CD4-positive, alpha-beta T cell (primary cell): ENCODE results near the gene GALNTL6. TPM values are rescaled to one million over a fixed set of nuclear protein-coding genes. Genes with fewer than 3 reads are reported as not detected.
"Not testable (repeated sequence)": the region's sequence is repeated elsewhere in the genome, so short reads cannot be mapped to it uniquely, and the experiment has no call there.

Source experiments
- ATAC-seq: fragments of 200-7000 bp; cut with Tn5 transposase; one replicate; pipeline ENCODE4 v1.10.0; 2022; ENCODE audit warnings: mild to moderate bottlenecking; ENCODE audit not compliant: poor library complexity
- CTCF ChIA-PET: fragments of 350-600 bp; sonication (Branson Sonifier 250); formaldehyde crosslinking; loops from one replicate; lab custom pipeline; 2021; ENCODE audit warnings: antibody characterized with exemption, inconsistent platforms; lab: Charles Lee
- POLR2A ChIA-PET: fragments of 350-600 bp; sonication (Branson Sonifier 250); formaldehyde crosslinking; loops from one replicate; lab custom pipeline; 2021; ENCODE audit warnings: antibody characterized with exemption, inconsistent platforms; lab: Charles Lee
- DNase-seq, 14 experiments: peaks; one replicate each; pipeline ENCODE4 v3.0.0-alpha.2; 2013 to 2020; ENCODE audit warnings: mixed read lengths in 2 of 14
- H3K27ac ChIP-seq, 2 donors: one replicate each; pipeline versions ENCODE4 v1.5.1 to v1.7.0; 2013; ENCODE audit warnings: low read length in 2 of 2, low read depth in 1 of 2, mild to moderate bottlenecking in 1 of 2
- H3K27me3 ChIP-seq, 2 experiments: 1 replicate in 1 of 2; 2 replicates in 1 of 2; pipeline versions ENCODE4 v1.6.1 to v1.7.0; 2013; ENCODE audit warnings: low read length in 2 of 2, control low read depth in 1 of 2, mild to moderate bottlenecking in 1 of 2, moderate library complexity in 1 of 2; ENCODE audit not compliant: insufficient read depth in 2 of 2, control insufficient read depth in 1 of 2
- H3K36me3 ChIP-seq: one replicate; pipeline ENCODE4 v1.6.1; 2013; ENCODE audit warnings: low read length, control low read depth; ENCODE audit not compliant: insufficient read depth
- H3K4me1 ChIP-seq: one replicate; pipeline ENCODE4 v1.6.1; 2013; ENCODE audit warnings: low read length, control low read depth; ENCODE audit not compliant: insufficient read depth
- H3K4me3 ChIP-seq: one replicate; pipeline ENCODE4 v1.5.1; 2013; ENCODE audit warnings: mild to moderate bottlenecking, low read length, moderate library complexity
- H3K9me3 ChIP-seq, 2 experiments: 1 replicate in 1 of 2; 2 replicates in 1 of 2; pipeline versions ENCODE4 v1.6.1 to v1.7.0; 2013; ENCODE audit warnings: low read length in 2 of 2, mild to moderate bottlenecking in 2 of 2, control low read depth in 1 of 2, moderate library complexity in 1 of 2; ENCODE audit not compliant: control insufficient read depth in 1 of 2, insufficient read depth in 1 of 2
- H3K27ac Mint-ChIP-seq: one replicate; pipeline ENCODE4 v1.8.0; 2020; ENCODE audit warnings: mixed read lengths
- H3K27me3 Mint-ChIP-seq: one replicate; pipeline ENCODE4 v1.8.0; 2021; ENCODE audit warnings: mixed read lengths
- H3K36me3 Mint-ChIP-seq: one replicate; pipeline ENCODE4 v1.8.0; 2021; ENCODE audit warnings: low read depth, mixed read lengths
- H3K4me1 Mint-ChIP-seq: one replicate; pipeline ENCODE4 v1.8.0; 2021; ENCODE audit warnings: low read depth, mixed read lengths
- H3K4me3 Mint-ChIP-seq: one replicate; pipeline ENCODE4 v1.8.0; 2020; ENCODE audit warnings: mild to moderate bottlenecking, mixed read lengths
- H3K9me3 Mint-ChIP-seq: one replicate; pipeline ENCODE4 v1.8.0; 2020; ENCODE audit warnings: mixed read lengths
- CTCF ChIP-seq: fragments of 200-600 bp; IDR thresholded peaks from one replicate; pipeline ENCODE4 v1.8.0; 2022; ENCODE audit warnings: antibody characterized with exemption, mild to moderate bottlenecking
- intact Hi-C, 2 experiments: fragments of 100-400 bp; cut with DNase I in 1 of 2; cut with micrococcal nuclease in 1 of 2; formaldehyde crosslinking; loops; one replicate each; pipeline versions ENCODE4 v1.15.1 to v1.9.0; 2023 to 2025; cut with DNase I, micrococcal nuclease
- total RNA-seq, 174 experiments: library from RNA in 2 of 174; stranded (reverse) in 2 of 174; gene quantifications; one replicate each; pipeline ENCODE4 v1.2.3 and lab custom pipeline; 2021 to 2026

Gene GALNTL6
- total RNA-seq, 2 experiments from 2014 or later, result not detected

DNA sequence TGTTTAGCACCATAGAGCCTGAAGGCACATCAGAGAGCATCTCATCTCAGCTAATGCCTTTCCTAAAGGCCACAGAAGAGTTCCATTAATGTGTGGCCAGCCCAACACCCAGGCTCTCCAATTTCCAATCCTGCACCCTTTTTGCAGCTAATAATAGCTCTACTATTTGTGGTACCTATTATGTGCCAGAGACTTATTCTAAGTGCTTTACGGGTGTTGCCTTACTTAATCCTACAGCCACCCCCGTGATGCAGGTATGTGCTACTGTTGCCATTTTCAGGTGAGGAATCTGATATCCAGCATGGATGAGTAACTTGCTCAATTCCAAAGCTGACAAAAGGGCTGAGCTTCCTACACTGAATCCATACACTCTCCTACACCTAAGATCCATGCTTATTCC lies 1137.8 kb downstream of the GALNTL6 start:
- Mint-ChIP-seq H3K4me3 (no peak overlapping the region), H3K36me3 (no peaks in the 10 kb centered on the region), H3K9me3 (no peaks in the 10 kb centered on the region), H3K4me1 (no peaks in the 10 kb centered on the region), H3K27ac (no peak overlapping the region), H3K27me3 (no peaks in the 10 kb centered on the region)
- ATAC-seq (no peak), DNase-seq (no peak)
- no peak overlapping the region for H3K4me3 ChIP-seq
- CTCF ChIA-PET, result no interaction called here
- H3K27me3 ChIP-seq, result no peaks in the 10 kb centered on the region
- no peaks in the 10 kb centered on the region for H3K4me1 ChIP-seq
- TF ChIP-seq CTCF, result no peak
- H3K9me3 ChIP-seq, result no peaks in the 10 kb centered on the region
- no peaks in the 10 kb centered on the region for H3K36me3 ChIP-seq
- intact Hi-C loops, result no loop called here
- POLR2A ChIA-PET, result no interaction called here
- no peak overlapping the region for H3K27ac ChIP-seq

GRCh38 chr4:172951679-172952451 lies 1138.7 kb downstream of the GALNTL6 start:
- Mint-ChIP-seq H3K4me3 (no peak overlapping the region), H3K27me3 (no peaks in the 10 kb centered on the region), H3K27ac (no peak overlapping the region), H3K36me3 (no peaks in the 10 kb centered on the region), H3K9me3 (no peaks in the 10 kb centered on the region), H3K4me1 (no peaks in the 10 kb centered on the region)
- Histone ChIP-seq H3K27ac (no peak overlapping the region), H3K9me3 (no peaks in the 10 kb centered on the region), H3K27me3 (no peaks in the 10 kb centered on the region), H3K4me3 (no peak overlapping the region), H3K36me3 (no peaks in the 10 kb centered on the region), H3K4me1 (no peaks in the 10 kb centered on the region)
- ChIA-PET POLR2A (no interaction called here), CTCF (no interaction called here)
- no peak for TF ChIP-seq CTCF
- DNase-seq (no peak), ATAC-seq (no peak)
- intact Hi-C loops, result no loop called here

DNA sequence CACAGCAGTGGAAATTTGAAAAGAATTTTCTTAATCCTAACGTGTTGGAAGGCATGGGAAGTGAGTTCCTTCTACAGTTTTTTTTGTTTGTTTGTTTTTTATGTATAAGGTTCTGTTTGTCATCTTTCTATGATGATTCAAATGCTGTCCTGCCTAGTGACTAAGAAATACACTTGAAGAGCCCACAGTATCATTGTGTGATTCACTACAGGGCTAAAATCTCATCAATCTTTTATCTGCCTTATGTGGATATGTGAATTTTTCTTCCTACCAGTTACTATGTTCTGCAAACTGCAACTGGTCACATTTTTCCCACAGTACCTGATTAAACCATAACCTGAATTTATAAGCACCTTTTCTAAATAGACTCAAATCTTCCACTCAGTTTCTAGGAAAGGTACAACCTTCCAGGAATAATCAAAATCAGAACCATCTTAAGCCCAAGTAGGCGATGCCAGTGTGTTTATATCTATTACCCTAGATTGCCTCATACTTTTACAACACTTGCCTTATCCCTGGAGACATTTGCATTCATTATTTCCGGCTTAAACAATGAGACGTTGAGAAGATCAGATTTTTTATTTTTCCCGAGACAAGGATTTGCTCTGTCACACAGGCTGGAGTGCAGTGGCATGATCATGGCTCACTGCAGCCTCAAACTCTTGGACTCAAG lies 1140.8 kb downstream of the GALNTL6 start:
- H3K36me3 ChIP-seq, result no peaks in the 10 kb centered on the region
- DNase-seq, result no peak
- Mint-ChIP-seq H3K9me3 (no peaks in the 10 kb centered on the region), H3K4me3 (no peak overlapping the region), H3K27ac (no peak overlapping the region), H3K27me3 (no peaks in the 10 kb centered on the region), H3K36me3 (no peaks in the 10 kb centered on the region), H3K4me1 (no peaks in the 10 kb centered on the region)
- no peak for ATAC-seq
- no peaks in the 10 kb centered on the region for H3K9me3 ChIP-seq
- TF ChIP-seq CTCF, result no peak
- no peak overlapping the region for H3K4me3 ChIP-seq
- H3K27ac ChIP-seq, result no peak overlapping the region
- H3K4me1 ChIP-seq, result no peaks in the 10 kb centered on the region
- ChIA-PET CTCF (no interaction called here), POLR2A (no interaction called here)
- H3K27me3 ChIP-seq, result no peaks in the 10 kb centered on the region
- intact Hi-C loops, result no loop called here

DNA sequence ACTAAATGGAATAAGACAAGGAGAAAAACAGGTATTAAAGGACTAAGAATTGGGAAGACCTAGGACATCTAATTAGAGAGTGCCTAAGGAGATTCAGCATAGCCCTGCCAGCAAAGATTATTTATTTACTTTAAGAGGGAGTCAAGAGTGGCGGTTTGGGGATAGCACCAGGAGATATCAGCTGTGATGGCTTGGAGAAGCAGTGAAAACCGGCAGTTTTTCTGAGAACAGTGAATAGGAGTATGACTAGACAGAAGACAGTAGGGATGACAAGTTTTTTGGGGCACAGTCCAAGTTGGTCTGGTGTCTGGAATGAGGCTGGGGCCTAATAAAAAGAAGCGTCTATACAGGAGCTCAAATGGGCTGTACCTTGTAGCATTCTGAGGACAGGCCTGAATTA lies 1143.1 kb downstream of the GALNTL6 start:
- H3K9me3 Mint-ChIP-seq, H3K36me3 Mint-ChIP-seq, H3K4me3 Mint-ChIP-seq, H3K9me3 ChIP-seq, H3K4me3 ChIP-seq, H3K4me1 Mint-ChIP-seq, intact Hi-C loops, H3K27ac Mint-ChIP-seq, DNase-seq, H3K4me1 ChIP-seq, CTCF ChIA-PET, H3K27me3 ChIP-seq, H3K27ac ChIP-seq, H3K27me3 Mint-ChIP-seq, ATAC-seq, H3K36me3 ChIP-seq, POLR2A ChIA-PET: not testable (repeated sequence)
